Pancreas (tissue), 10 donors: Measurements from ENCODE around the gene BLCAP. TPM values are rescaled to one million over a fixed set of nuclear protein-coding genes. Genes with fewer than 3 reads are reported as not detected.

Experiments used
- ATAC-seq, 4 donors: fragments of 200-7000 bp; cut with Tn5 transposase; one replicate each; pipeline versions ENCODE4 v1.8.0 to v1.9.1; 2020; ENCODE audit warnings: mild to moderate bottlenecking in 4 of 4, moderate library complexity in 4 of 4
- DNase-seq, 6 donors: peaks; one replicate each; pipeline ENCODE4 v3.0.0-alpha.2; 2020
- FAIRE-seq: peaks from 2 replicates; lab custom pipeline; 2012; peaks lifted over from hg19 to GRCh38; lab: Jason Lieb, UNC
- H3K27ac ChIP-seq, 4 donors: fragments of 200-600 bp; sonication (generic); 1 replicate in 3 of 4; 2 replicates in 1 of 4; pipeline versions ENCODE4 v1.5.0 to v1.8.0; 2020
- H3K27me3 ChIP-seq, 4 donors: fragments of 200-600 bp; one replicate each; pipeline ENCODE4 v1.8.0; 2021
- H3K36me3 ChIP-seq, 3 donors: fragments of 200-600 bp; sonication (generic) in 1 of 3; one replicate each; pipeline versions ENCODE4 v1.5.0 to v1.8.0; 2020 to 2021
- H3K4me1 ChIP-seq, 3 donors: fragments of 200-600 bp; one replicate each; pipeline ENCODE4 v1.8.0; 2021
- H3K4me3 ChIP-seq, 4 donors: fragments of 200-600 bp; sonication (generic) in 2 of 4; one replicate each; pipeline versions ENCODE4 v1.5.0 to v1.8.0; 2020 to 2021
- H3K9me3 ChIP-seq, 4 donors: fragments of 200-600 bp; one replicate each; pipeline ENCODE4 v1.8.0; 2021
- WGBS, 2 donors: extraction: QIAGEN DNeasy Blood & Tissue Kit; methylation state at CpG; one replicate each; pipeline ENCODE4 v1.1.7; 2013; 5-methylcytosine and 5-hydroxymethylcytosine counted together
- intact Hi-C, 3 donors: fragments of 100-400 bp; cut with DNase I; formaldehyde crosslinking; loops; one replicate each; pipeline versions ENCODE4 v1.11.1 to v1.14.2; 2022
- polyA plus RNA-seq, 2 donors: library from polyadenylated mRNA; stranded (reverse); fragments of 200-250 nt; gene quantifications; one replicate each; pipeline ENCODE4 v1.2.3, GENCODE V29; 2013
- total RNA-seq, 6 donors: library from RNA; stranded (reverse); fragmentation: NEBNext Ultra II Directional in 4 of 6; extraction: Animal tissue kit (Norgen Biotek cat#: 25700) in 4 of 6; gene quantifications; one replicate each; pipeline versions ENCODE4 v1.2.1 to v1.2.4, GENCODE V29; 2021 to 2023
- TF ChIP-seq, protein P1 (sequence below), 4 donors: fragments of 200-600 bp; sonication (generic) in 3 of 4; IDR thresholded peaks; one replicate each; pipeline versions ENCODE4 v1.5.0 to v1.8.0; 2021; ENCODE audit warnings: antibody characterized with exemption in 4 of 4
- donor health status: healthy with polysubstance abuse.
- donor health status: DM: no; HTN: no; CAD: no; lungs with moderate emphysema.
- donor health status: DM: no; HTN: no; CAD: no.
- donor health status: control.
- donor health status: control.
- donor health status: Bipolar disorder and iron deficiency.
- donor health status: DM: yes; HTN: yes; CAD: no.
- donor health status: DM: no; HTN: no; CAD: no.
- donor health status: DM: no; HTN: no; CAD: no.
- donor health status: DM: yes; HTN: yes; CAD: no.

The BLCAP gene
- total and polyA plus RNA-seq, 8 donors: 14.6 to 35.3 (median 19.0) TPM

DNA sequence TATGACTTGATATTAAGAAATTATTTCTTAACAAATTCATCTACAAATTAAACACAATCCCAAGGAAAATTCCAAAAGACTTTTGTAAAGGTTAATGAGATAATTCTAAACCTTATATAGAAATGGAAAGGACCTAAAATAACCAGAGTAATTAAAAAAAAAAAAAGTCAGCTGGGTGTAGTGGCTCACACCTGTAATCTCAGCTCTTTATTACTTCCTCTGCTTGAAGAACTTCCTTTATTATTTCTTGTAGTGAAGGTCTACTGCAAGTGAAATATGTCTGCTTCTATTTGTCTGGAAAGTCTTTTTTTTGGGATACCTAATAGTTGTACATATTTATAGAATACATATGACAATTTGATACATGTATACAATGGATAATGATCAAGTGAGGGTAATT is 20.2 kb upstream of the BLCAP start:
- Histone ChIP-seq H3K4me3 (no peak overlapping the region), H3K27me3 (no peaks in the 10 kb centered on the region), H3K36me3 (no peaks in the 10 kb centered on the region), H3K27ac (no peak overlapping the region), H3K9me3 (no peaks in the 10 kb centered on the region), H3K4me1 (no peaks in the 10 kb centered on the region)
- FAIRE-seq (no peak), ATAC-seq (no peak), DNase-seq (no peak)
- intact Hi-C loops: no loop called here
- TF ChIP-seq, protein P1, sequence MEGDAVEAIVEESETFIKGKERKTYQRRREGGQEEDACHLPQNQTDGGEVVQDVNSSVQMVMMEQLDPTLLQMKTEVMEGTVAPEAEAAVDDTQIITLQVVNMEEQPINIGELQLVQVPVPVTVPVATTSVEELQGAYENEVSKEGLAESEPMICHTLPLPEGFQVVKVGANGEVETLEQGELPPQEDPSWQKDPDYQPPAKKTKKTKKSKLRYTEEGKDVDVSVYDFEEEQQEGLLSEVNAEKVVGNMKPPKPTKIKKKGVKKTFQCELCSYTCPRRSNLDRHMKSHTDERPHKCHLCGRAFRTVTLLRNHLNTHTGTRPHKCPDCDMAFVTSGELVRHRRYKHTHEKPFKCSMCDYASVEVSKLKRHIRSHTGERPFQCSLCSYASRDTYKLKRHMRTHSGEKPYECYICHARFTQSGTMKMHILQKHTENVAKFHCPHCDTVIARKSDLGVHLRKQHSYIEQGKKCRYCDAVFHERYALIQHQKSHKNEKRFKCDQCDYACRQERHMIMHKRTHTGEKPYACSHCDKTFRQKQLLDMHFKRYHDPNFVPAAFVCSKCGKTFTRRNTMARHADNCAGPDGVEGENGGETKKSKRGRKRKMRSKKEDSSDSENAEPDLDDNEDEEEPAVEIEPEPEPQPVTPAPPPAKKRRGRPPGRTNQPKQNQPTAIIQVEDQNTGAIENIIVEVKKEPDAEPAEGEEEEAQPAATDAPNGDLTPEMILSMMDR (IDR thresholded peaks at IDR 0.05): no peak

DNA sequence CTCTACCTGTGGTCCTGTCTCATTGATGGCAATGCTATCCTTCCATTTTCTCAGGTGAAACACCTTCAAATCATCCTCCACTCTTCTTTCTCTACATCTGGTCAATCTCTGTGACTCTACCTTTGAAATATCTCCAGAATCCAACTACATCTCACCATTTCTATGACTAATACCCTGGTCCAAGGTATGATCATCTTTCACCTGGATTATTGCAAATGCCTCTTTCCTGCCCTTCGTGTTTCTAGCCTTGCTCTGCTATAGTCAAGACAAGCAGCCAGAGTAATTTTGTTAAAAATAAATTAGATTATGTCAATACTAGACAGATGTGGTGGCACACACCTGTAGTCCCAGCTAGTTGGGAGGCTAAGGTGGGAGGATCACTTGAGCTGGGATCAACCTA is 17.8 kb upstream of the BLCAP start:
- TF ChIP-seq, protein P1 (IDR thresholded peaks at IDR 0.05): no peak
- 53 to 70% methylated on average over 1 of the region's 1 CpG for WGBS, 2 donors
- DNase-seq (no peak), FAIRE-seq (no peak), ATAC-seq (no peak)
- Histone ChIP-seq H3K4me1 (no peaks in the 10 kb centered on the region), H3K4me3 (no peak overlapping the region), H3K27me3 (no peaks in the 10 kb centered on the region), H3K9me3 (no peaks in the 10 kb centered on the region), H3K27ac (no peak overlapping the region), H3K36me3 (no peaks in the 10 kb centered on the region)
- intact Hi-C loops: no loop called here

DNA sequence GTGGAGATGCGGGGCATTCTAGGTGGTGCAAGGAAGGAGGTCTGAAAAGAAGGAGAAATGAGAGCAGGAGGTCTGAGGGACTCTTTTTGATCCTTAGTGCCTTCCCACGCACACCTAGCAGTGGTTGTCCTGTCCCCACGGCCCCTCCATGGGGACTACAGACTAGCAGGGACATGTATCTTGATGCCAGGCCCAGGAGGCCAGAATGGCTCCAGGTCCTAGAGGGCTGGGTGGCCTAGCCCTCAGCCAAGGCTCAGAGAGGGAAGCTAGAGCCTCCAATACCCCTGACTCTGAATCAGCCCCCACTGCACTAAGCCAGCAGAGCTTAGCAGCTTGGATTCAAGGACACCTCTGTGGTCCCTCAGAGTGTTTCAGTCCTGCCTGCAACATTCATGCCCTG is 16.7 kb upstream of the BLCAP start:
- TF ChIP-seq, protein P1 (IDR thresholded peaks at IDR 0.05): no peak
- no peaks in the 10 kb centered on the region for H3K4me1 ChIP-seq
- H3K9me3 ChIP-seq: no peaks in the 10 kb centered on the region
- no peak for ATAC-seq
- WGBS, 2 donors: 39 to 47% methylated on average over 3 of the region's 3 CpGs
- intact Hi-C loops: no loop called here
- no peaks in the 10 kb centered on the region for H3K27me3 ChIP-seq
- no peak for DNase-seq
- no peak overlapping the region for H3K27ac ChIP-seq
- H3K36me3 ChIP-seq: no peaks in the 10 kb centered on the region
- FAIRE-seq: no peak
- H3K4me3 ChIP-seq: no peak overlapping the region

DNA sequence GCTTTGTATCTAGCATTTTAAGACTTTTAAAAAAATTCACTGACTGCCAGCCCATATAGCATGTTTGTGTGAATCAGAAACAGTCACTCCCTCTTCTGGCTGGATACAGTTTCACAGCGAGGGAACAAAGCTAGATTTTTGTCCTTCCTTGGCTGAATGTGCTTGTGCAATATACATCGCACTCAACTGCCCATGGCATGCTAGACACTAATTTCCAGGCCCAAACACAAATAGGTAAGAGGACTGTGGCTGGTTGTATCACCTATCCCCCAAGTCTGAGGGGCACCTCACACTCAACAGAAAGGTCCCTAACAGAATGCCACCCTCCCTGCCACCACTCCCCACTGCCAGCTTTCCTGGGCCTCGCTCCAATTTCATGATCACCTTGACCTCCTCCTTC is 16.2 kb upstream of the BLCAP start:
- no peak for DNase-seq
- Histone ChIP-seq H3K27me3 (no peaks in the 10 kb centered on the region), H3K9me3 (no peaks in the 10 kb centered on the region), H3K4me3 (no peak overlapping the region), H3K27ac (no peak overlapping the region), H3K4me1 (no peaks in the 10 kb centered on the region), H3K36me3 (no peaks in the 10 kb centered on the region)
- TF ChIP-seq, protein P1 (IDR thresholded peaks at IDR 0.05): no peak
- no peak for ATAC-seq
- FAIRE-seq: no peak
- WGBS, 2 donors: 56 to 68% methylated on average over 3 of the region's 3 CpGs
- intact Hi-C loops: no loop called here

DNA sequence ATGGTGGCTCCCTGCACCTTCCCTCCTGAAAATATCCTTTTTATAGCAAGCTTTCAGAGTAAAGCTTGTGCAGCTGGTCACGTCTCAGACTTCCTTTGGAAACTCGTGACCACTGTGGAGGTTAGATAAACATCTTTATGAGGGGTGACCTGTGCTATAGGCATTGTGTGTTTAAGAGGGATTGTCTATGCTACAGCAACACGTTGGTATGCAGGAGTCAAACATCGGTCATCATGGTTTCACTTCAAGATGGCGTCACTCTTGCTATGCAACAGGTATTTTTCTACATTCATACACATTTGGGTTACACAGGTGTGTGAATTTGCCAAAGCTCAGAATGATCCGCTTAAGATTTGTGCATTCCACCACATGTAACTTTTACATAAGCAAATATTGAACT is 14.6 kb upstream of the BLCAP start:
- DNase-seq: no peak
- intact Hi-C loops: no loop called here
- no peak overlapping the region for H3K4me3 ChIP-seq
- H3K9me3 ChIP-seq: no peaks in the 10 kb centered on the region
- H3K36me3 ChIP-seq: no peaks in the 10 kb centered on the region
- no peak for FAIRE-seq
- H3K27ac ChIP-seq: no peak overlapping the region
- H3K27me3 ChIP-seq: no peaks in the 10 kb centered on the region
- TF ChIP-seq, protein P1 (IDR thresholded peaks at IDR 0.05): no peak
- WGBS, 2 donors: 57 to 60% methylated on average over 6 of the region's 6 CpGs
- ATAC-seq: no peak
- H3K4me1 ChIP-seq: no peaks in the 10 kb centered on the region
